NB4 (cell line): ENCODE measurements around the gene XYLB.

Source experiments
- MYC ChIP-seq: IDR thresholded peaks from 2 replicates; pipeline ENCODE4 v1.6.1; 2011; ENCODE audit warnings: low read depth, low read length
- POLR2A ChIP-seq: IDR thresholded peaks from 2 replicates; pipeline ENCODE4 v1.6.1; 2011; ENCODE audit warnings: mild to moderate bottlenecking; ENCODE audit not compliant: insufficient read length; ENCODE audit errors: extremely low read depth
- TF ChIP-seq, protein P1 (sequence below): IDR thresholded peaks from one replicate; pipeline ENCODE4 v1.5.1; 2012; ENCODE audit warnings: low read depth, low read length
- TF ChIP-seq, protein P2 (sequence below): IDR thresholded peaks from 2 replicates; pipeline ENCODE4 v1.6.1; 2011; ENCODE audit warnings: low read depth, low read length

DNA sequence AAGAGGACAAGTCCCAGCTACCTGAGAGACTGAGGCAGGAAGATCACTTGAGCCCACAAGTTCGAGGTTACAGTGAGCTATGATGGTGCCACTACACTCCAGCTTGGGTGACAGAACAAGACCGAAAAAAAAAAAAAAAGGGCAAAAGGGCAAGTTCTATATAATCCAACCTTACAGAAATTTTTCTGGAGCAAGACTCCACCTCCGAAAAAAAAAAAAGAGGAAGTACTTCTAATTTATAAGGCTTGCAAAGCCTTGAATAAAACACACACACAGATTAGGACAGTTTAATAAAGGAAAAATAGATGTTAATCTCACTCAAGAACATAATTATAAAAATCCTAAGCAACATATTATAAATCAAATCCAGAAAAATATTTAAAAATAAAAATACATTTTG is 14.4 kb upstream of the XYLB start:
- TF ChIP-seq POLR2A (no peak), MYC (no peak)
- TF ChIP-seq, protein P1, sequence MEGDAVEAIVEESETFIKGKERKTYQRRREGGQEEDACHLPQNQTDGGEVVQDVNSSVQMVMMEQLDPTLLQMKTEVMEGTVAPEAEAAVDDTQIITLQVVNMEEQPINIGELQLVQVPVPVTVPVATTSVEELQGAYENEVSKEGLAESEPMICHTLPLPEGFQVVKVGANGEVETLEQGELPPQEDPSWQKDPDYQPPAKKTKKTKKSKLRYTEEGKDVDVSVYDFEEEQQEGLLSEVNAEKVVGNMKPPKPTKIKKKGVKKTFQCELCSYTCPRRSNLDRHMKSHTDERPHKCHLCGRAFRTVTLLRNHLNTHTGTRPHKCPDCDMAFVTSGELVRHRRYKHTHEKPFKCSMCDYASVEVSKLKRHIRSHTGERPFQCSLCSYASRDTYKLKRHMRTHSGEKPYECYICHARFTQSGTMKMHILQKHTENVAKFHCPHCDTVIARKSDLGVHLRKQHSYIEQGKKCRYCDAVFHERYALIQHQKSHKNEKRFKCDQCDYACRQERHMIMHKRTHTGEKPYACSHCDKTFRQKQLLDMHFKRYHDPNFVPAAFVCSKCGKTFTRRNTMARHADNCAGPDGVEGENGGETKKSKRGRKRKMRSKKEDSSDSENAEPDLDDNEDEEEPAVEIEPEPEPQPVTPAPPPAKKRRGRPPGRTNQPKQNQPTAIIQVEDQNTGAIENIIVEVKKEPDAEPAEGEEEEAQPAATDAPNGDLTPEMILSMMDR: no peak
- TF ChIP-seq, protein P2, sequence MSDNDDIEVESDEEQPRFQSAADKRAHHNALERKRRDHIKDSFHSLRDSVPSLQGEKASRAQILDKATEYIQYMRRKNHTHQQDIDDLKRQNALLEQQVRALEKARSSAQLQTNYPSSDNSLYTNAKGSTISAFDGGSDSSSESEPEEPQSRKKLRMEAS: no peak
